BJ (cell line): Measurements from ENCODE around the gene FARP1. TPM values are rescaled to one million over a fixed set of nuclear protein-coding genes. Genes with fewer than 3 reads are reported as not detected.

Experiments
- CTCF ChIA-PET: fragments of 350-600 bp; formaldehyde crosslinking; extraction: SDS; loops from one replicate; lab custom pipeline; 2021; ENCODE audit warnings: antibody characterized with exemption, inconsistent platforms; lab: Yijun Ruan, JAX
- POLR2A ChIA-PET: fragments of 300-600 bp; sonication (Branson Sonifier 250); formaldehyde crosslinking; extraction: SDS; loops from one replicate; lab custom pipeline; 2021; ENCODE audit warnings: antibody characterized with exemption; lab: Charles Lee
- DNase-seq: peaks from one replicate; pipeline ENCODE4 v3.0.0-alpha.2; 2011; ENCODE audit warnings: low read depth
- H3K27me3 ChIP-seq: 2 replicates; pipeline ENCODE4 v1.6.0; 2011; ENCODE audit warnings: low read length; ENCODE audit not compliant: control insufficient read depth, insufficient read depth
- H3K36me3 ChIP-seq: 2 replicates; pipeline ENCODE4 v1.5.1; 2011; ENCODE audit warnings: low read length; ENCODE audit not compliant: control insufficient read depth, insufficient read depth
- H3K4me3 ChIP-seq: 2 replicates; pipeline ENCODE4 v1.5.1; 2011; ENCODE audit warnings: low read depth, mild to moderate bottlenecking, control low read depth, low read length
- CTCF ChIP-seq: IDR thresholded peaks from 2 replicates; pipeline ENCODE4 v1.5.1; 2011; ENCODE audit warnings: low read depth, mild to moderate bottlenecking, control low read depth, inconsistent platforms, low read length, moderate library complexity; ENCODE audit not compliant: insufficient read depth
- polyA plus RNA-seq: library from polyadenylated mRNA; depleted of rRNA; stranded (reverse); fragments of >200 nt; gene quantifications from 2 replicates; pipeline ENCODE4 v1.2.3, GENCODE V29; 2011

The FARP1 gene
- polyA plus RNA-seq, 1 experiment: 64.0 TPM

GRCh38 chr13:98175043-98175442 is 32.1 kb downstream of the FARP1 start:
- POLR2A ChIA-PET: no interaction called here
- CTCF ChIA-PET: interaction anchor here (0.6 to 1.2 kb wide), 3 partner anchors 19 to 1172 kb away, joined by 3 to 5 read pairs (median 3); no protein-coding TSS in a partner anchor
- no peaks in the 10 kb centered on the region for H3K27me3 ChIP-seq
- peaks cover 5% of the 10 kb centered on the region for H3K36me3 ChIP-seq
- no peak overlapping the region for H3K4me3 ChIP-seq
- no peak for TF ChIP-seq CTCF
- DNase-seq: no peak

- TF ChIP-seq CTCF: no peak
- POLR2A ChIA-PET: no interaction called here
- no peak overlapping the region for H3K4me3 ChIP-seq
- DNase-seq: no peak
- H3K27me3 ChIP-seq: no peaks in the 10 kb centered on the region
- H3K36me3 ChIP-seq: peaks cover 5% of the 10 kb centered on the region
- CTCF ChIA-PET: interaction anchor here (0.6 kb wide), 2 partner anchors 54 to 1172 kb away, joined by 3 read pairs; no protein-coding TSS in a partner anchor
Measured at GRCh38 chr13:98175823-98176222, 32.9 kb downstream of the FARP1 start.

DNA sequence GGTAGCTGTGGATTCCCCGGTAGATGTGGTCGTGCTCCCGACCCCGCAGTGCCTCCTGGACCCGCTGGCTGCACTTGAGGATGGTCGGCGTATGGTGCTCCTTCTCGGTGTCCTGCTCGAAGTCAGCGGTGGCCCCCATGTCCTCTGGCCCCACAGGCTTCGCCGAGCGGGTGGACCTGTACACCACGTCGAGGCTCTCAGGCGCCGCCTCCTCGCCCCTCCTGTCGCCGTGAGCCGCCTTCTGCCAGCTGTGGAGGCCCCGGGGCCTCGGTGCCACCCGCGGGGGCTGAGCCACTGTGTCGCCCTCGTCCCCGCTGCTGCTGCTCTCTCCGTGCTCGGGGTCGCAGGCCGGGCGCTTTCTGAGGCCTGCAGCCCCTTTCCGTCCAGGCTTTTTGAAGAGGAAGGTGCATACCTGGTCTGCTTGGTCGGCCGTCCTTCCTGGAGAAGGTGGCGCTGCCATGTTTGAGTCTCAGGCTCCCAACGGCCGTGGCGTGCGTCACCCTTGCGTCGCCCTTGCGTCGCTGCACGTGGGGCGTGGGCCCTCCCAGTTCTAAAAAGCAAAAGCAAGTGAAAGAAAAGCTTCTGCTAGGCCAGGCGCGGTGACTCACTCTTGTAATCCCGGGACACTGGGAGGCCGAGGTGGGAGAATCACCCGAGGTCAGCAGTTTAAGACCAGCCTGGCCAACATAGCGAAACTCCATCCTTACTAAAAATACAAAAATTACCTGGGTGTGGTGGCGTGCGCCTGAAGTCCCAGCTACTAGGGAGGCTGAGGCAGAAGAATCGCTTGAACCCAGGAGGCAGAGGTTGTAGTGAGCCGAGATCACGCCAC is 34.1 kb downstream of the FARP1 start, which contains the start of gene RNF113B:
TSS of gene RNF113B (minus strand) at position 493 of the 832 bp plus-strand sequence. CDS start at position 460, 33 bp downstream.
- Histone ChIP-seq H3K4me3 (no peak within 1 kb of the TSS), H3K36me3 (peaks cover 5% of the 10 kb centered on the region), H3K27me3 (no peaks in the 10 kb centered on the region)
- ChIA-PET POLR2A (no interaction called here), CTCF (no interaction called here)
- no peak for DNase-seq
- no peak for TF ChIP-seq CTCF

GRCh38 chr13:98180092-98180491 is 37.2 kb downstream of the FARP1 start:
- peaks cover 5% of the 10 kb centered on the region for H3K36me3 ChIP-seq
- CTCF ChIA-PET: no interaction called here
- H3K4me3 ChIP-seq: no peak overlapping the region
- TF ChIP-seq CTCF: no peak
- no peak for DNase-seq
- no peaks in the 10 kb centered on the region for H3K27me3 ChIP-seq
- POLR2A ChIA-PET: no interaction called here

GRCh38 chr13:98181111-98181815 is 38.4 kb downstream of the FARP1 start:
- CTCF ChIA-PET: no interaction called here
- POLR2A ChIA-PET: no interaction called here

More at GRCh38 chr13:98181111-98181815, 38.4 kb downstream of the FARP1 start:
- no peak for TF ChIP-seq CTCF
- no peak overlapping the region for H3K4me3 ChIP-seq
- H3K36me3 ChIP-seq: peaks cover 5% of the 10 kb centered on the region
- no peaks in the 10 kb centered on the region for H3K27me3 ChIP-seq
- DNase-seq: no peak
